Glutamatergic neuron (in vitro differentiated cells): ENCODE results near the gene DEAF1. TPM values are rescaled to one million over a fixed set of nuclear protein-coding genes. Genes with fewer than 3 reads are reported as not detected.

Source experiments
- DNase-seq: peaks from one replicate; pipeline ENCODE4 v3.0.0; 2022
- H3K27ac Mint-ChIP-seq: one replicate; pipeline ENCODE4 v1.8.0; 2020; ENCODE audit warnings: mild to moderate bottlenecking, mixed read lengths, inconsistent platforms; ENCODE audit not compliant: unreplicated experiment
- H3K27me3 Mint-ChIP-seq: one replicate; pipeline ENCODE4 v1.8.0; 2020; ENCODE audit warnings: mild to moderate bottlenecking, moderate library complexity, mixed read lengths, inconsistent platforms; ENCODE audit not compliant: unreplicated experiment
- H3K36me3 Mint-ChIP-seq: one replicate; pipeline ENCODE4 v1.8.0; 2020; ENCODE audit warnings: mild to moderate bottlenecking, mixed read lengths, inconsistent platforms; ENCODE audit not compliant: unreplicated experiment
- H3K4me1 Mint-ChIP-seq: one replicate; pipeline ENCODE4 v1.8.0; 2020; ENCODE audit warnings: mild to moderate bottlenecking, low read depth, mixed read lengths, inconsistent platforms; ENCODE audit not compliant: unreplicated experiment
- H3K4me3 Mint-ChIP-seq: one replicate; pipeline ENCODE4 v1.8.0; 2020; ENCODE audit warnings: mild to moderate bottlenecking, mixed read lengths, inconsistent platforms; ENCODE audit not compliant: unreplicated experiment
- H3K9me3 Mint-ChIP-seq: one replicate; pipeline ENCODE4 v1.8.0; 2020; ENCODE audit warnings: mild to moderate bottlenecking, moderate library complexity, mixed read lengths, inconsistent platforms; ENCODE audit not compliant: unreplicated experiment
- CTCF ChIP-seq: fragments of 200-600 bp; sonication (generic); IDR thresholded peaks from one replicate; pipeline ENCODE4 v1.5.0; 2021; ENCODE audit not compliant: partially characterized antibody, unreplicated experiment
- total RNA-seq: library from RNA; stranded (reverse); fragmentation: NEBNext Ultra II Directional; extraction: Animal tissue kit (Norgen Biotek cat#: 25700); gene quantifications from one replicate; pipeline ENCODE4 v1.2.1, GENCODE V29; 2021; ENCODE audit not compliant: unreplicated experiment

DEAF1 gene
- total RNA-seq, 1 donor from 2014 or later: 51.5 TPM

- Mint-ChIP-seq H3K36me3 (peaks cover 4% of the 10 kb centered on the region), H3K27ac (no peak overlapping the region), H3K27me3 (peaks cover 6% of the 10 kb centered on the region), H3K4me1 (peaks cover 7% of the 10 kb centered on the region), H3K9me3 (peaks cover 13% of the 10 kb centered on the region), H3K4me3 (no peak overlapping the region)
- no peak for DNase-seq
- no peak for TF ChIP-seq CTCF
Observed at GRCh38 chr11:607971-608659, 86.9 kb downstream of the DEAF1 start.

GRCh38 chr11:607020-607780, 87.8 kb downstream of the DEAF1 start:
- H3K4me3 Mint-ChIP-seq: peak overlapping the region; percentile 67
- peaks cover 4% of the 10 kb centered on the region for H3K4me1 Mint-ChIP-seq
- TF ChIP-seq CTCF: no peak
- H3K9me3 Mint-ChIP-seq: peaks cover 10% of the 10 kb centered on the region
- no peak for DNase-seq
- peaks cover 5% of the 10 kb centered on the region for H3K27me3 Mint-ChIP-seq
- peak overlapping the region; percentile 62 for H3K27ac Mint-ChIP-seq
- H3K36me3 Mint-ChIP-seq: peaks cover 4% of the 10 kb centered on the region

- Mint-ChIP-seq H3K36me3 (peaks cover 4% of the 10 kb centered on the region), H3K9me3 (peaks cover 9% of the 10 kb centered on the region), H3K4me3 (no peak overlapping the region), H3K27me3 (peaks cover 2% of the 10 kb centered on the region), H3K4me1 (peaks cover 1% of the 10 kb centered on the region), H3K27ac (no peak overlapping the region)
- no peak for DNase-seq
- no peak for TF ChIP-seq CTCF
Observed at GRCh38 chr11:606245-606644, 88.8 kb downstream of the DEAF1 start.

GRCh38 chr11:605286-606129, 89.5 kb downstream of the DEAF1 start:
- peaks cover 4% of the 10 kb centered on the region for H3K36me3 Mint-ChIP-seq
- peaks cover 9% of the 10 kb centered on the region for H3K9me3 Mint-ChIP-seq
- H3K27me3 Mint-ChIP-seq: no peaks in the 10 kb centered on the region

More at GRCh38 chr11:605286-606129, 89.5 kb downstream of the DEAF1 start:
- H3K4me3 Mint-ChIP-seq: no peak overlapping the region
- H3K27ac Mint-ChIP-seq: no peak overlapping the region
- TF ChIP-seq CTCF: no peak
- DNase-seq: no peak
- no peaks in the 10 kb centered on the region for H3K4me1 Mint-ChIP-seq
